SU-DHL-6 (cell line): Measurements from ENCODE around the gene TDRKH.

Experiments used
- EZH2phosphoT487 ChIP-seq: fragments of 200-600 bp; sonication (generic), shearing (Covaris generic); conservative IDR thresholded peaks from 2 replicates; pipeline ENCODE4 v1.6.1; 2018; ENCODE audit warnings: mild to moderate bottlenecking, antibody characterized with exemption, low read length, moderate library complexity, mixed read lengths
- TF ChIP-seq, protein P1 (sequence below): fragments of 200-600 bp; sonication (generic); IDR thresholded peaks from one replicate; pipeline ENCODE4 v1.5.1; 2017; ENCODE audit warnings: antibody characterized with exemption, mild to moderate bottlenecking, low read length, moderate library complexity; ENCODE audit not compliant: insufficient read depth, poor library complexity, severe bottlenecking

DNA sequence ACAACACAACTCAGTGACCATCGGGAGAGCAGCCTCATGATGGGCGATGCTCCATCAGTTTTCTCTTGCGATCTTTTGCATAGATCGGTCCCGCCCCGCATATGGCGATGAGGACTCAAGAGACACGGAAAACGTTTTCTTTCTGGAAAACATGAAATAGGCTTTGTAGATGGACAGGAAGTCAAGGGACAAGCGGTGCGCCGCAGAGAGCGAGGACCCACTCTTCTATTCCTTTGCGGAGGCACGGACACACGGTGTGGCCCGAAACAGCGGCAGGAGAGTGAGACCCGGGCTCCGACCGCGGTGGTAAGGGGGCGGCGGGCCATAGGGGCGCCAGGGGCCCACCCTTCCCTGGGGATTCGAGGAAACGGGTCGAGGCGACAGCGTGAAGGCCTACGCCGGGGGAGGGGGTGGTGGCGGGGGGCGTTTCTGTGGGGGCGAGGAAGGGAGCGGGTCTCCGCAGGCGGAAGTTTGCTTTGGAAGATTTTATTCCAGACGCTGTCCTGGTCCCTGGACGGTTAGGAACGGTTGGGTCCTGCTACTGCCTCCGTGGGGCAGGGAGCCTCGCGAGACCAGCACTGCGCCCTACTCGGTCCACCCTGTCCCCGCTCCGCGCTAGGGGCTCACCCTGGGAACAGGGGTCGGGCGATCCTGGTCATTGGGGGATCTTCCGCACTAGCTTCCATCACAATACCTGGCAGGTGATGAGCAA, 796 bp upstream of the TDRKH start:
- TF ChIP-seq, protein P1, sequence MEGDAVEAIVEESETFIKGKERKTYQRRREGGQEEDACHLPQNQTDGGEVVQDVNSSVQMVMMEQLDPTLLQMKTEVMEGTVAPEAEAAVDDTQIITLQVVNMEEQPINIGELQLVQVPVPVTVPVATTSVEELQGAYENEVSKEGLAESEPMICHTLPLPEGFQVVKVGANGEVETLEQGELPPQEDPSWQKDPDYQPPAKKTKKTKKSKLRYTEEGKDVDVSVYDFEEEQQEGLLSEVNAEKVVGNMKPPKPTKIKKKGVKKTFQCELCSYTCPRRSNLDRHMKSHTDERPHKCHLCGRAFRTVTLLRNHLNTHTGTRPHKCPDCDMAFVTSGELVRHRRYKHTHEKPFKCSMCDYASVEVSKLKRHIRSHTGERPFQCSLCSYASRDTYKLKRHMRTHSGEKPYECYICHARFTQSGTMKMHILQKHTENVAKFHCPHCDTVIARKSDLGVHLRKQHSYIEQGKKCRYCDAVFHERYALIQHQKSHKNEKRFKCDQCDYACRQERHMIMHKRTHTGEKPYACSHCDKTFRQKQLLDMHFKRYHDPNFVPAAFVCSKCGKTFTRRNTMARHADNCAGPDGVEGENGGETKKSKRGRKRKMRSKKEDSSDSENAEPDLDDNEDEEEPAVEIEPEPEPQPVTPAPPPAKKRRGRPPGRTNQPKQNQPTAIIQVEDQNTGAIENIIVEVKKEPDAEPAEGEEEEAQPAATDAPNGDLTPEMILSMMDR, result no peak
- TF ChIP-seq EZH2phosphoT487, result no peak
